GM21737 (cell line): ENCODE measurements around the gene HOXA13.

Experiments
- ATAC-seq: cut with Tn5 transposase; IDR thresholded peaks from one replicate; pipeline ENCODE4 v1.9.1; 2021; ENCODE audit warnings: mild to moderate bottlenecking, moderate library complexity; ENCODE audit not compliant: unreplicated experiment

The HOXA13 gene

GRCh38 chr7:27149842-27150567 is 49.9 kb downstream of the HOXA13 start:
- ATAC-seq: no peak

DNA sequence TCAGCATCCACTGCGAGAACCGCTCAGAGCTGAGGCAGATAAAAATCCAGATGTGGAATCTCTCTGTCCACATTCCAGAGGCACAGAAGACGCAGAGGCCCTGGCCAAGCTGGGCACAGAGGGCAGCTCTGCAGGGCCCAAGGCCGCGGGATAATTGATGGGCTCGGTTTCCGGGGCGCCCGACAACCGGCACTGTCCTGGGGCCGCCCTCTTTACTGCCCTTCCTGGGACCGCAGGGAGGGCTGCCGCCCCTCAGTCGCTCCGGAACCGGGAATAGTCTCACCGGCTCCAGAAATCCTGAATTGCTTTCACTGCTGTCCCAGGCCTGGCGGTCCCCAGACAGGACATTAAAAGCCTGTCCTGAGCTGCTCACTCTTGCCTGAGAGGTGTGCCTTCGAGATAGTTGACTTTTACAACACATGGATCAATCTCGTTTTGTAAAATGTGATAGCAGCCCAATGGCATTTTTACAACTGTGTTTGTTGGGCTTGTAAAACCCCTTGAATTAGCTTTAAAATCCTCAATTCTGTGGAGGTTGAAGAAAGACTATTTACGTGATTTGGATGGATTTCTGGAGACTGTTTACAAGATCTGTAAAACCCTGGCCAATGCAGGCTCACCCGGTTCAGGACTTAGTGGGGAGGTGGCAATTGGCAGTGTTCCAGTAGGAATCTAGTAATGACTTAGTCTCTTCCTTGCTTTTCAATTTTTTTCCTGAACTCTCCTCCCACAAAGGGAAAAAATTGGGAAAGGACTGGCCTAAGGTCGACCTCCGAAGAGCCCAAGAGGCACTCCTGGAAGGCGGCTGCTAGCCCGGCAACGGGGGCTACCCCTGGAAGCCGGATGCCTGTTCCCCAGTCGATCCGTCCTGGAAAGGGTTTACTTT is 50.9 kb downstream of the HOXA13 start:
- no peak for ATAC-seq

DNA sequence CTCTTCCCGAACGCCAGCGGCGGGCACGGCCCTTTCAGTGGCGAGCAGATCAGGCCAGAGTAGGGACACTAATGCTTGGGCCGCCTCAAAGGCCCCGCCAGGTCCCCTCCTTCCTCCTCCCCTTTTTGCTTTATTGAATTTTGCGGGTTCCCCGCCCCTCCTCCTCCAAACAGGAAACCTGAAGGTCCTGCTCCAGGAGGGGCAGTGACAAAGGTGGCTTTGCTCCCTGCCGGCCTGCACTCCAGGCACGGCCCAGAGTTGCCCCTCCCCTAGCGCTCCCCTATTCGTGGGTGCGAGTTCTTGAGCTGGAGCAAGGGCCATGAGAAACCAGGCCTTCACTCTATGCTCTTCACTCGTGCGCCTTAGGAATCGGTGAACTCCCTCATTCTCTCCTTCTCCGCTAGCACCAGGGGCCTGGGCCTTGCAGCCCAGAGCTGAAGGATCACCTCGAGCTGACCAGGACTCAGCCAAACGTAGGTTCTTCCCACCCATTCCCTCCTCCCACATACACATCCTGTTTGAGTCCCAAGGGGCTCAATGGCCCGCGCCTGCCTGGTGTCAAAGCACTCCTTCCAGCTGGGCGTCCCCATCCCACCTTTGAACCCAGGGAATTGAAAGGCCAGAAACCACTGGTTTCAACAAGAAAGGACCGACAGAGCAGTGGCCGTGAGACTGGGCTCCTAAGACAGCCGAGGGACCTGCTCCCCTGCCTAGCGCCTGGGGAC is 51.7 kb downstream of the HOXA13 start:
- no peak for ATAC-seq

DNA sequence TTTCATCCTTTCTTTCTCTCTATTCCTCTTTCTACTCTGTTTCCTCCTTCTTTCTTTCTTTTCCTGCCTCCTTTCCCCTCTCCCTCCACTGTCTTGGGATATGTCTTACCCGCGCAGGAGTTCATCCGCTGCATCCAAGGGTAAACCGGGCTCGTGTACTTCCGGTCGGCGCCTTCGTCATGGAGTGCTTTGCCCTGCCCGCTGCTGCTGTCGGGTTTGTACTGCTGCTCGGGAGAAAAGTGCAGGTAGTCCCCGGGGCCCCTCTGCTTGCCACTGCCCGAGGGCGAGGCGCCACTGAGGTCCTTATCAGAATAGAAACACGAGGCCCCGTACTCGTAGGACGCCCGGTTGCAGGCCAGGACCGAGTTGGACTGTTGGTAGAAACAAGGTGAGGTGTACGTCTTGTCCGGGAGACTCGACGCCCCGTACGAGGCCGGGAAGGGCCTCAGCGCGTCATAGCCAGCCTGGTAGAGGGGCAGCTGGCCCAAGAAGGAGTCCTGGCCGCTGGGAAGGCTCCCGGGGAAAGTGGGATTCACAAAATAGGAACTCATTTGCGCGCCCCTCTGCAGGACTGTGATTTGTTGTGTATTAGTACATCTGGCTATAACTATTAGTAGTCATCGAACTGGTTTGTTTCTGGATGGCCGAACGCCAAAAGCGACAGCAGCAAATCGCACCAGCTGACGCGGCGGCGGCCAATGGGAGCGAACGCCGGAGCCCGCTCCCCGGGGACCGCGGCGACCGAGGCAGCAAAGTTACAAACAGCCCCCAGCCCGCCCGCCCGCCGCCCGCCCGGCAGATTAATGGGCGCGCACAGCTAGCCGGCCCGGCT is 52.5 kb downstream of the HOXA13 start, which contains the start of gene HOXA6:
HOXA6 (minus strand) TSS at position 576 of the 832 bp plus-strand sequence; CDS start at position 551, 25 bp downstream.
- no peak for ATAC-seq

DNA sequence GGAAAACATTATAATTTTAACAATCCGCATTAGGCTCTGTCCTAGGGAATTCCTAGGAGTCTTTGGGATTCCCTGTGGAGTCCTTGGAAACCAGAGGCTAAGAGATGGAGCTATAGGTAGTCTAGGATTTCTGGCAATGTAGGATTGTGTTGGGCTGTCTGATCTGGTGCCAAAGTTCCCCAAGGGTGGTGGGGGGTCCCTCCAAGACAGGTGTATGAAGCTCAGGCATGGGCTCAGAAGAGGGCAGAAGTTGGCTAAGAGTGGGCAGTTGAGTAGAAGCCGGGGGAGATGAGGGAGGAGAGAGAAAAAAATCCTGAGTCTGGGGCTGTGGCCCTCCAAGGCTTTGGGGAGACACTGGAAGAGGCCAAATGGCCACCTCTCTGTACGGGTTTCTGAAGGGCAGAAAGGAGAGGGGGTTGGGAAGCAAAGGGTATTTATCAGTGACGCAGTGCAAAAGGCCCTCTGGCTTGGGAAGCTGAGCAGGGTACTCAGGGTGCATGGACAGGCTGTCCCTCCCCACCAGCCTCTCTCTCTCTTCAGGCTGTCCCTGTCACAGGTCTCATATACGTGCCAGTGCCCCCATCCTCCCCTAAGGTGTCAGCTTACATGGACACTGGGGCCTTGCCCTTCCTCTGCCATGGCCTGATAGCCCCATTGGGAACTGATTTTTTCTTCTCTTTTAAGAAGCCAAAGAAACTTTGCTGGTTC is 53.2 kb downstream of the HOXA13 start:
- ATAC-seq: no peak

DNA sequence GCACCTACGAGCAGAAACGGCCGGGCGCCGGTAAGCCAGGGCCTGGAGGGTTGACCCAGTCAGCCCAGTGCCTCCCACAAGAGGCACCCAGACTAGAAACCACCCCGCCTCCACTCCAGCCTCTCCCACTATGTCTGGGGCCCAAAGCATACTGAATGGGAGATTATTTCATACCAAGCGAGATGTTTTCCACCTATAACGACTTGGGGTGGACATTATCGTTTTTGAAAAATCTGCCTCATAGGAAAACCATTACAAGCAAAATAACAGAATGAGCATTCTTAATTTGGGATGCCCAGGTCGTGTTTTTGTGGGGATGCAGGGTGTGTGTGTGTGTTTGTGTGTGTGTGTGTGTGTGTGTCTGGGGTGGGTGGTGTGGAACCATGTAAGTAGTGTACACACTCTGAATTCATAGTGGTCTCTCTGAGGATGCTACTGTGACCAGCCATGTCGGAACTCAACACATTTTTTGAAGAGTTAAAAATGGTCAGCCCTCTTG is 53.9 kb downstream of the HOXA13 start:
- no peak for ATAC-seq

DNA sequence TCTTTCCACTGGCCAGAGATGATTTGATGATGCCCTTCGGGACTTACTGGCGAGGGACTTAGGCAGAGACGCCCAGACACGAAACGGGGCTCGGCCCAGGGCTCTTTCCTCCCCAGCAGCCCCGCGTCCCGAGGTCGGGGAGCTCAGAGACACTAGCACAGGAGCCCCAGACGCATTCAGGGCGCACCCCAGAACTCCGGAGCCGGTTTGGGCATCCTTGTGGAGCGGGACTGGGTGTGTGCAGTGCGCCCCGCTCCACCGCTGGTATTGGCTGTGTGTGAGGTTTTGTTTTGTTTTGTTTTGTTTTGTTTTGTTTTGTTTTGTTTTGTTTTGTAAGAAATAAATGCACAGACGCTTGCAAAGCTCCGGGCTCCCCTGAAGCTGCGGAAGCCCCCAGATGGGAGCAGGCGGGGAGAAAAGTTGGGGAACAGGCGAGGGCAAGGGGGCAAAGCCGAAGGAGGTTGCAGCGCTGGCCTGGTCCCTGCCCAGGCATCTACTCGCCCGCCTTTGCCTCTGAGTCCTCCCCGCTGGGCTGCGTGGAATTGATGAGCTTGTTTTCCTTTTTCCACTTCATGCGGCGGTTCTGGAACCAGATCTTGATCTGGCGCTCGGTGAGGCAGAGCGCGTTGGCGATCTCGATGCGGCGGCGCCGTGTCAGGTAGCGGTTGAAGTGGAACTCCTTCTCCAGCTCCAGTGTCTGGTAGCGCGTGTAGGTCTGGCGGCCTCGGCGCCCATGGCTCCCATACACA is 54.6 kb downstream of the HOXA13 start:
- ATAC-seq: no peak

GRCh38 chr7:27144781-27145164 is 55.1 kb downstream of the HOXA13 start:
- no peak for ATAC-seq
